GM12865 (cell line): Measurements from ENCODE around the gene TMBIM6.
"Not testable (repeated sequence)": the region's sequence is repeated elsewhere in the genome, so short reads cannot be mapped to it uniquely, and the experiment has no call there.

ENCODE experiments used
- DNase-seq: peaks from one replicate; pipeline ENCODE4 v3.0.0; 2010; ENCODE audit warnings: low read depth
- H3K4me3 ChIP-seq: 2 replicates; pipeline ENCODE4 v1.5.1; 2011; ENCODE audit warnings: mild to moderate bottlenecking, low read depth, low read length, control low read depth
- CTCF ChIP-seq: IDR thresholded peaks from 2 replicates; pipeline ENCODE4 v1.5.1; 2011; ENCODE audit warnings: low read length, control low read depth, low read depth, inconsistent platforms; ENCODE audit not compliant: insufficient read depth; ENCODE audit errors: missing control alignments

The TMBIM6 gene

GRCh38 chr12:49707812-49708147, 33.6 kb upstream of the TMBIM6 start:
- TF ChIP-seq CTCF: no peak
- H3K4me3 ChIP-seq: no peak overlapping the region
- DNase-seq: no peak

GRCh38 chr12:49708851-49709250, 32.5 kb upstream of the TMBIM6 start:
- no peak overlapping the region for H3K4me3 ChIP-seq
- no peak for DNase-seq
- TF ChIP-seq CTCF: no peak

GRCh38 chr12:49713952-49714351, 27.4 kb upstream of the TMBIM6 start:
- DNase-seq, H3K4me3 ChIP-seq: not testable (repeated sequence)

GRCh38 chr12:49716553-49716952, 24.8 kb upstream of the TMBIM6 start:
- DNase-seq: peak; percentile 56
- H3K4me3 ChIP-seq: no peak overlapping the region
- TF ChIP-seq CTCF: no peak

- not testable (repeated sequence) for H3K4me3 ChIP-seq, DNase-seq
Observed at GRCh38 chr12:49717800-49718199, 23.6 kb upstream of the TMBIM6 start.

- DNase-seq: no peak
- TF ChIP-seq CTCF: peak; percentile 10
- no peak overlapping the region for H3K4me3 ChIP-seq
Observed at GRCh38 chr12:49720214-49720613, 21.1 kb upstream of the TMBIM6 start.

- DNase-seq: not testable (repeated sequence)
Observed at GRCh38 chr12:49721355-49721754, 20.0 kb upstream of the TMBIM6 start.

GRCh38 chr12:49728446-49728845, 12.9 kb upstream of the TMBIM6 start:
- H3K4me3 ChIP-seq: no peak overlapping the region
- no peak for DNase-seq
- TF ChIP-seq CTCF: no peak

More at GRCh38 chr12:49721355-49721754, 20.0 kb upstream of the TMBIM6 start:
- H3K4me3 ChIP-seq: not testable (repeated sequence)

- TF ChIP-seq CTCF: no peak
- DNase-seq: no peak
- no peak overlapping the region for H3K4me3 ChIP-seq
Observed at GRCh38 chr12:49730050-49730449, 11.3 kb upstream of the TMBIM6 start.
